ENCODE measurements around the gene MRPL20. TPM values are rescaled to one million over a fixed set of nuclear protein-coding genes. Genes with fewer than 3 reads are reported as not detected.

Gene MRPL20
- total RNA-seq, 1 experiment from 2014 or later = 90.8 TPM

DNA sequence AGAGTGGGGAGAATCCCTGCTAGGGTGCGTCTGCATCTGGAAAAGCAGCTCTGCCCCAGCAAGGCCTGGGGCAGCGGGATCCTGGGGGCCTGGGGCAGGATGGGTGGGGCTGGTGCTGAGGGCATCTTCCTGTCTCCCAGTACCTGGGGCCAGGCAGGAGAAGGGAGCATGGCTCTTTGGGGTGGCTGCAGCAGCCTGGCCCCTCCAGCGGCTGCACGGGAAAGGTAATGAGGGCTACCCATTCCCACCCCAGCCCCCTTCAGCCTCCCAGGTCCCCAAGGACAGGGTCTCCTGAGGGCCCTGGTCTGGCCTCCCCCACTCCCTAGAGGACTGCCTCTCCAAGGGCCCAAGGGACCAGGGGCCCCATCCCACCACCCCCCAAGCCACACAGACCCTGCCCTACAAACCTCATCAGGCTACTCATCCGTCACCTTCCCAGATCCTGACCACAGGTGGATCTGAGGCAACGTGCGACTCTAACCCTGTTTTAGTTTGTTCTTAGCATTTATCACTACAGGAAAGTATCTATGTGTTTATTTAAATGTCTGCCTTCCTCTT lies 14.9 kb upstream of the MRPL20 start:
- ChIA-PET CTCF (interaction anchor here (0.7 kb wide), 1 partner anchor 24 kb away, joined by 3 read pairs; no protein-coding TSS in a partner anchor), POLR2A (ENCODE audit: unreplicated experiment) (no interaction called here)
- Histone ChIP-seq H2AFZ (peak overlapping the region; percentile 72; the same call in 1 of the 2 replicates), H4K20me1 (ENCODE audit: insufficient read depth) (no peaks in the 10 kb centered on the region), H3K27me3 (ENCODE audit: insufficient read depth, low read depth) (no peaks in the 10 kb centered on the region), H3K9me2 (ENCODE audit: insufficient read depth) (no peaks in the 10 kb centered on the region), H3K4me1 (replicated peaks; ENCODE audit: insufficient read depth) (peaks cover 18% of the 10 kb centered on the region), H3K27ac (peak overlapping the region; percentile 30; the same call in 1 of the 2 replicates), H3K79me2 (ENCODE audit: low read depth) (no peaks in the 10 kb centered on the region), H3K4me3 (no peak overlapping the region), H3K9me3 (ENCODE audit: insufficient read depth, low read depth) (no peaks in the 10 kb centered on the region), H3K4me2 (peak overlapping the region; percentile 68), H3K36me3 (ENCODE audit: low read depth) (no peaks in the 10 kb centered on the region), H3F3A (ENCODE audit: insufficient read depth, low read depth) (peaks cover 8% of the 10 kb centered on the region; the same call in 1 of the 2 replicates)
- no TSS peak for BruUV-seq (replicated peaks)
- no peak for DNase-seq
- TF ChIP-seq, protein P1, sequence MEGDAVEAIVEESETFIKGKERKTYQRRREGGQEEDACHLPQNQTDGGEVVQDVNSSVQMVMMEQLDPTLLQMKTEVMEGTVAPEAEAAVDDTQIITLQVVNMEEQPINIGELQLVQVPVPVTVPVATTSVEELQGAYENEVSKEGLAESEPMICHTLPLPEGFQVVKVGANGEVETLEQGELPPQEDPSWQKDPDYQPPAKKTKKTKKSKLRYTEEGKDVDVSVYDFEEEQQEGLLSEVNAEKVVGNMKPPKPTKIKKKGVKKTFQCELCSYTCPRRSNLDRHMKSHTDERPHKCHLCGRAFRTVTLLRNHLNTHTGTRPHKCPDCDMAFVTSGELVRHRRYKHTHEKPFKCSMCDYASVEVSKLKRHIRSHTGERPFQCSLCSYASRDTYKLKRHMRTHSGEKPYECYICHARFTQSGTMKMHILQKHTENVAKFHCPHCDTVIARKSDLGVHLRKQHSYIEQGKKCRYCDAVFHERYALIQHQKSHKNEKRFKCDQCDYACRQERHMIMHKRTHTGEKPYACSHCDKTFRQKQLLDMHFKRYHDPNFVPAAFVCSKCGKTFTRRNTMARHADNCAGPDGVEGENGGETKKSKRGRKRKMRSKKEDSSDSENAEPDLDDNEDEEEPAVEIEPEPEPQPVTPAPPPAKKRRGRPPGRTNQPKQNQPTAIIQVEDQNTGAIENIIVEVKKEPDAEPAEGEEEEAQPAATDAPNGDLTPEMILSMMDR (conservative IDR thresholded peaks at IDR 0.05) = no peak
- TF ChIP-seq EZH2 (IDR thresholded peaks at IDR 0.05; ENCODE audit: low read depth) = no peak
- intact Hi-C loops (cut with micrococcal nuclease; ENCODE audit: unreplicated experiment) = loop anchor here (1.0 kb wide), 1 partner anchor 10 kb away; no protein-coding TSS in a partner anchor

DNA sequence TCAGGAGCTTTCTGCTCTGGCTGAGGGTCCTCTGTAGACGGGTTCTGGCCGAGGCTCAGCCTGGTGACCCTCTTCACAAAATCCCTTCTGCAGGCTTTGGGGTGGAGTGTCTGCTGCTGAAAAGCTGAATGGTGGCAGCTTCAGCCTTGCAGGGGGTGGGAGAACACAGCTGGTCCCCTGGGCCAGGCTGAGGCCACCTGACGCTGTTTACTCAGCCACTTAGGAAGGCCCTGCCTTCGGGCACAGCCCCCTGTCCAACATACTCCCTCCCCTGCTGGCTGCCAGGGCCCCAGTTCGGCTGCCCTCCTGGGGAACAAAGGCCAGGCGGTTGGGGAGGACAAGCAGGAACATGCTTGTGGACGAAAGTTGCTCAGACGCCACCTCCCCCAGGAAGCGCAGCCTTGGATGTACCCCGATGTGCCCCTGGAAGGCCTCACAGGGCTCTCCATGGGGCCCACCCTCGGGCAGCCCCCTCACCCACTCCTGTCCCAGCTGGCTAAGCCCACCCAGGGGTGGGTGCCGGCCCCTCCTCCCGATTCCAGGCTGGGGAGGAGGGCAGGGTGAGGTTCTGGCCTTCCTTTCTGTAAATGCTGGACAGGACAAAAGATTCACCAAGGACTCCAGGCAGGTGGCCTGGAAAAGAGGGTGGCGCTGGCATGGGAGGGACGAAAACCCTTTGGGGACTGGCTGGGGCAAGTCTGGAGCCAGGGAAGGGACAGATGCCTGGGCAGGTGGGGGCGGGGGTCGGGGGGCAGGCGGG lies 14.2 kb upstream of the MRPL20 start, which contains the start of gene ANKRD65:
Gene ANKRD65 (minus strand): TSS at position 130 of the 760 bp plus-strand sequence. CDS start 271 bp downstream, outside the sequence.
- Histone ChIP-seq H3K4me2 (peak within 1 kb of the TSS; percentile 68; the same call in 1 of the 2 replicates), H3K4me3 (no peak within 1 kb of the TSS), H3K79me2 (ENCODE audit: low read depth) (no peaks in the 10 kb centered on the region), H3F3A (ENCODE audit: insufficient read depth, low read depth) (peaks cover 8% of the 10 kb centered on the region; the same call in 1 of the 2 replicates), H2AFZ (no peak within 1 kb of the TSS), H3K27me3 (ENCODE audit: insufficient read depth, low read depth) (no peaks in the 10 kb centered on the region), H3K9me3 (ENCODE audit: insufficient read depth, low read depth) (no peaks in the 10 kb centered on the region), H3K36me3 (ENCODE audit: low read depth) (no peaks in the 10 kb centered on the region), H3K4me1 (replicated peaks; ENCODE audit: insufficient read depth) (peaks cover 18% of the 10 kb centered on the region), H3K9me2 (ENCODE audit: insufficient read depth) (no peaks in the 10 kb centered on the region), H4K20me1 (ENCODE audit: insufficient read depth) (no peaks in the 10 kb centered on the region), H3K27ac (no peak within 1 kb of the TSS)
- TF ChIP-seq, protein P1 (conservative IDR thresholded peaks at IDR 0.05) = no peak
- no peak for TF ChIP-seq EZH2 (IDR thresholded peaks at IDR 0.05; ENCODE audit: low read depth)
- intact Hi-C loops (cut with micrococcal nuclease; ENCODE audit: unreplicated experiment) = no loop called here
- BruUV-seq (replicated peaks) = no TSS peak
- POLR2A ChIA-PET (ENCODE audit: unreplicated experiment) = interaction anchor here (0.8 kb wide), 1 partner anchor 11 kb away, joined by 3 read pairs; no protein-coding TSS in a partner anchor
- peak in 1 of 2 experiments; percentile 74 for DNase-seq
- CTCF ChIA-PET = interaction anchor here (0.6 to 0.8 kb wide), 3 partner anchors 9 to 114 kb away, joined by 3 to 4 read pairs (median 3); no protein-coding TSS in a partner anchor

DNA sequence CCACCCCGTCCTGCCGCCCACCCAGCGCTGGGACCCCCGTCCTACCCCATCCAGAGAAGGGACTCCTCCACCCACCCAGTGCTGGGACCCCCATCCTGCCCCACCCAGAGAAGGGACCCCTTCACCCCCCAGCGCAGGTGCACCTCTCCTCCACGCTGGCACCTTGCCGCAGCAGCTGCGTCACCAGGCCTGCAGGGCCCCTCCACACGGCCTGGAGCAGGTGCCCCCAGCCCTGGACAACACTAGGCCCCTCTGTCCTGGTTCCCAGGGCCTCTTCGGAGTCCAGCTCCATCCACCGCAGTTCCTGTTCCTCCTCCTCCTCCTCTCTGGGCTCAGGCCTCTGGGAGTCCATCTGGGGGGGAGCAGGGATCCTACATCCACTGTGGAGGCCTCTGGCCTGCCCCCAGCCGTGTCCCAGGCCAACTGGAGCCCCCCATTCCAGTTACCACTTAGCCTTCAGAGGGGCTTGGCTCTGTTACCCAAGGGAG lies 13.6 kb upstream of the MRPL20 start:
- Histone ChIP-seq H3K4me2 (no peak overlapping the region), H3K79me2 (ENCODE audit: low read depth) (no peaks in the 10 kb centered on the region), H3K27ac (no peak overlapping the region), H3K4me1 (replicated peaks; ENCODE audit: insufficient read depth) (peaks cover 18% of the 10 kb centered on the region), H3K36me3 (ENCODE audit: low read depth) (no peaks in the 10 kb centered on the region), H3K27me3 (ENCODE audit: insufficient read depth, low read depth) (no peaks in the 10 kb centered on the region), H3K9me3 (ENCODE audit: insufficient read depth, low read depth) (no peaks in the 10 kb centered on the region), H2AFZ (no peak overlapping the region), H3K4me3 (no peak overlapping the region), H4K20me1 (ENCODE audit: insufficient read depth) (no peaks in the 10 kb centered on the region), H3F3A (ENCODE audit: insufficient read depth, low read depth) (peaks cover 8% of the 10 kb centered on the region; the same call in 1 of the 2 replicates), H3K9me2 (ENCODE audit: insufficient read depth) (no peaks in the 10 kb centered on the region)
- TF ChIP-seq EZH2 (IDR thresholded peaks at IDR 0.05; ENCODE audit: low read depth) = no peak
- ChIA-PET POLR2A (ENCODE audit: unreplicated experiment) (interaction anchor here (0.6 to 0.8 kb wide), 2 partner anchors 11 to 13 kb away, joined by 3 to 6 read pairs; no protein-coding TSS in a partner anchor), CTCF (interaction anchor here (0.6 to 0.8 kb wide), 2 partner anchors 10 to 113 kb away, joined by 3 to 4 read pairs; no protein-coding TSS in a partner anchor)
- BruUV-seq (replicated peaks) = no TSS peak
- DNase-seq = no peak
- intact Hi-C loops (cut with micrococcal nuclease; ENCODE audit: unreplicated experiment) = no loop called here

Measured in PC-9 (cell line).